Measurements from ENCODE around the gene SSBP4.

GRCh38 chr19:18452386-18452785 is 33.2 kb downstream of the SSBP4 start:
- TF ChIP-seq, protein P1, sequence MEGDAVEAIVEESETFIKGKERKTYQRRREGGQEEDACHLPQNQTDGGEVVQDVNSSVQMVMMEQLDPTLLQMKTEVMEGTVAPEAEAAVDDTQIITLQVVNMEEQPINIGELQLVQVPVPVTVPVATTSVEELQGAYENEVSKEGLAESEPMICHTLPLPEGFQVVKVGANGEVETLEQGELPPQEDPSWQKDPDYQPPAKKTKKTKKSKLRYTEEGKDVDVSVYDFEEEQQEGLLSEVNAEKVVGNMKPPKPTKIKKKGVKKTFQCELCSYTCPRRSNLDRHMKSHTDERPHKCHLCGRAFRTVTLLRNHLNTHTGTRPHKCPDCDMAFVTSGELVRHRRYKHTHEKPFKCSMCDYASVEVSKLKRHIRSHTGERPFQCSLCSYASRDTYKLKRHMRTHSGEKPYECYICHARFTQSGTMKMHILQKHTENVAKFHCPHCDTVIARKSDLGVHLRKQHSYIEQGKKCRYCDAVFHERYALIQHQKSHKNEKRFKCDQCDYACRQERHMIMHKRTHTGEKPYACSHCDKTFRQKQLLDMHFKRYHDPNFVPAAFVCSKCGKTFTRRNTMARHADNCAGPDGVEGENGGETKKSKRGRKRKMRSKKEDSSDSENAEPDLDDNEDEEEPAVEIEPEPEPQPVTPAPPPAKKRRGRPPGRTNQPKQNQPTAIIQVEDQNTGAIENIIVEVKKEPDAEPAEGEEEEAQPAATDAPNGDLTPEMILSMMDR (IDR thresholded peaks at IDR 0.05; ENCODE audit: low read depth, low read length, poor library complexity, severe bottlenecking), result no peak
- no peak for TF ChIP-seq EZH2phosphoT487 (IDR thresholded peaks at IDR 0.05; ENCODE audit: borderline replicate concordance, low read length)
